Uterus (tissue), 4 donors: ENCODE data around the gene APC2. TPM values are rescaled to one million over a fixed set of nuclear protein-coding genes. Genes with fewer than 3 reads are reported as not detected.
"Not testable (repeated sequence)": the region's sequence is repeated elsewhere in the genome, so short reads cannot be mapped to it uniquely, and the experiment has no call there.

ENCODE experiments used
- DNase-seq, 2 donors: peaks; one replicate each; pipeline ENCODE4 v3.0.0-alpha.2; 2019 to 2020
- H3K27ac ChIP-seq, 2 donors: fragments of 200-600 bp; sonication (generic); 1 replicate in 1 of 2; 2 replicates in 1 of 2; pipeline ENCODE4 v1.5.1; 2016 to 2018
- H3K27me3 ChIP-seq, 2 donors: fragments of 200-600 bp; sonication (generic); one replicate each; pipeline ENCODE4 v1.5.1; 2018 to 2019; ENCODE audit warnings: control low read depth in 1 of 2
- H3K36me3 ChIP-seq, 2 donors: fragments of 200-600 bp; sonication (generic); one replicate each; pipeline ENCODE4 v1.5.1; 2019; ENCODE audit warnings: control low read depth in 1 of 2
- H3K4me1 ChIP-seq, 2 donors: fragments of 200-600 bp; sonication (generic); one replicate each; pipeline ENCODE4 v1.5.1; 2018 to 2019; ENCODE audit warnings: control low read depth in 1 of 2
- H3K4me3 ChIP-seq, 2 donors: fragments of 200-600 bp; sonication (generic); 1 replicate in 1 of 2; 2 replicates in 1 of 2; pipeline ENCODE4 v1.5.1; 2018 to 2019; ENCODE audit warnings: mild to moderate bottlenecking in 1 of 2
- H3K9me3 ChIP-seq, 2 donors: fragments of 200-600 bp; sonication (generic); one replicate each; pipeline ENCODE4 v1.5.1; 2019; ENCODE audit warnings: control low read depth in 1 of 2
- CTCF ChIP-seq, 4 experiments: fragments of 200-600 bp in 2 of 4; fragments of 450-650 bp in 2 of 4; sonication (generic) in 2 of 4; IDR thresholded peaks; one replicate each; pipeline ENCODE4 v1.5.1; 2016 to 2019; ENCODE audit warnings: antibody characterized with exemption in 4 of 4, mild to moderate bottlenecking in 2 of 4, moderate library complexity in 1 of 4
- POLR2A ChIP-seq, 2 donors: fragments of 450-650 bp; IDR thresholded peaks; one replicate each; pipeline ENCODE4 v1.6.1; 2016; ENCODE audit warnings: antibody characterized with exemption in 2 of 2, mild to moderate bottlenecking in 1 of 2, moderate library complexity in 1 of 2
- intact Hi-C: fragments of 100-400 bp; cut with DNase I; formaldehyde crosslinking; loops from one replicate; pipeline ENCODE4 v1.15.1; 2023; ENCODE audit warnings: low total_unique reads
- total RNA-seq, 4 donors: library from RNA; depleted of rRNA in 3 of 4; stranded (reverse); fragments of >200 nt in 3 of 4; gene quantifications; one replicate each; pipeline versions ENCODE4 v1.1.0 to v1.2.4, GENCODE V29; 2014 to 2023
- donor health status: DM: yes; HTN: yes; CAD: no.

APC2 gene
- total RNA-seq, 4 donors from 2014 or later: 0.12 to 3.5 (median 0.77) TPM; not detected in 1

DNA sequence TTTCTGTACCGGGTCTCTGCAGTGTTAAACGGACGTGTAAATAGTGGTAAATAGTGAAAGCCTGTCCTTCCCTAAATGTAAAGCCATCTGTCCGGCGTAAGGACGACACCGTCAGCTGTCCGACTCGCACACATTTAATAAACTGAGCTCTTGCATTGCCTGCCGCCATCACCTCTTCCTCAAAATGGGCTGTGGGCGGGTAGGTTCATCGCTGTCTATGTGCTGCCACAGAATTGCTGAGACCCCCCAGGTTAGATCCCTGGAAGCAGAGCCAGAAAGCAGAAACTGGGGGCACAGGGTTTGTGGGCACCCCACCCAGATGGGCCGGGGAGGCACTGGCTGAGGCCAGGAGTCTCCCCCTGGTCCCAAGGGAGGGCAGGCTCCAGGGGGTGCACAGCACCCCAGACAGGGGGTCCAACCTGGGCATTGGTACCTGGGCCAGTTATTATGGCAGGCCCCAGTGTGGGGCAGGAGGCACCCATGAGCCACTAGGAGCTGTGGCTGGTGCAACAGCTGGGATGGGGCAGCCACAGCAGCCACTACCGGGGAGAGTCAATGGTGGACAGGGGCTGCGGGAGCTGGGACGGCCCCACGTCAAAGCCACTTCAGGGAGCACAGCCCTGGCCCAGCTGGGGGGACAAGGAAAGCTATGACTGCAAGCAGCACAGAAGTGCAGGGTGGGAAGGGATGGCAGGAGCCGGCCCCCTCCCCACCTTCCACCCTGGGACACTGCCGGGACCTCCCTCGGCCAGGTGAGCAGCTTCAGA is 23.3 kb downstream of the APC2 start:
- no peak for TF ChIP-seq POLR2A (IDR thresholded peaks at IDR 0.05)
- no peak for TF ChIP-seq CTCF (IDR thresholded peaks at IDR 0.05)
- H3K36me3 ChIP-seq: no peaks in the 10 kb centered on the region
- no peak overlapping the region for H3K4me3 ChIP-seq
- intact Hi-C loops: no loop called here
- no peak overlapping the region for H3K27ac ChIP-seq
- no peaks in the 10 kb centered on the region for H3K9me3 ChIP-seq
- H3K27me3 ChIP-seq: peaks cover 23 to 29% of the 10 kb centered on the region in 2 donors
- peaks cover 8 to 37% of the 10 kb centered on the region in 2 donors for H3K4me1 ChIP-seq
- DNase-seq: no peak

- Histone ChIP-seq H3K4me3 (no peak overlapping the region), H3K9me3 (no peaks in the 10 kb centered on the region), H3K27me3 (peaks cover 18 to 22% of the 10 kb centered on the region in 2 donors), H3K4me1 (peaks cover 4 to 33% of the 10 kb centered on the region in 2 donors), H3K27ac (no peak overlapping the region), H3K36me3 (no peaks in the 10 kb centered on the region)
- no peak for TF ChIP-seq CTCF (IDR thresholded peaks at IDR 0.05)
- TF ChIP-seq POLR2A (IDR thresholded peaks at IDR 0.05): no peak
- intact Hi-C loops: no loop called here
- no peak for DNase-seq
Observed at GRCh38 chr19:1474011-1474764, 24.3 kb downstream of the APC2 start.

- H3K9me3 ChIP-seq: no peaks in the 10 kb centered on the region
- intact Hi-C loops: no loop called here
- H3K4me3 ChIP-seq: no peak overlapping the region
- H3K36me3 ChIP-seq: no peaks in the 10 kb centered on the region
- peaks cover 4 to 26% of the 10 kb centered on the region in 2 donors for H3K4me1 ChIP-seq
- peaks cover 16 to 20% of the 10 kb centered on the region in 2 donors for H3K27me3 ChIP-seq
- TF ChIP-seq POLR2A (IDR thresholded peaks at IDR 0.05) (no peak), CTCF (IDR thresholded peaks at IDR 0.05) (no peak)
- no peak for DNase-seq
- H3K27ac ChIP-seq: no peak overlapping the region
Observed at GRCh38 chr19:1474765-1475351, 24.9 kb downstream of the APC2 start.

DNA sequence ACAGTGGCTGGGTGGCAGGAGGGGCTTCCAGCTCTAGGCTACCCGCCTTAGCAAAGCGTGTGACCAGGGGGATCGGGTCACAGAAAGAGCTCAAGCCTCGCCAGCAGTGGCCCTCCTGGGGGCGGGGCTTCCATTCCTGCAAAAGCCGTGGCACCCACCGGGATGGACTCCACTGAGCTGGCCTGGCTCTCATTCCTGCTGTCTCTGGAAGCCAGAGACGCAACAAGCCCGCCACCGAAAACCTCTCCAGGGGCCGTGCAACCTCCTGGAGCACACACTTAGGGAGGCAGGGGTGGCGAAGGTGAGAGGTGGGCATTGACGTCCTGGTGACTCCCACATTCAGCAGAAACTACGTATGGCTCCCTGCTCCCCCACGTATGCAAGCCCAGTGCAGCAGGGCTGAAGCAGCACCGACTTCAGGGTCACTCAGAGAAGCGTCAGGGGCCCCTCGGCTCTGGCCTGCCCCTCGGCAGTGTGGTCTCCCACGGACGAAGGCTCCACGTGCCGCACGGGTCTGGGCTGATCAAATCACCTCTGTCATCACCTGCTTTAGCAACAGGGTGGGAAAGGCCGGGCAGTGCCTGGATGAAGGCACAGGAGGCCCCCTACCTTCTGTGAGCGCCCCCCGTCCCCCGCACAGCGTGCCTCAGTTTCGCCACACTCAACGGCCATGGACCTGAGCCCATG is 26.0 kb downstream of the APC2 start:
- Histone ChIP-seq H3K9me3 (no peaks in the 10 kb centered on the region), H3K27ac (no peak overlapping the region), H3K27me3 (peaks cover 10 to 11% of the 10 kb centered on the region in 2 donors), H3K4me3 (no peak overlapping the region), H3K36me3 (no peaks in the 10 kb centered on the region), H3K4me1 (peaks cover 3 to 16% of the 10 kb centered on the region in 2 donors)
- TF ChIP-seq POLR2A (IDR thresholded peaks at IDR 0.05): no peak
- no peak for TF ChIP-seq CTCF (IDR thresholded peaks at IDR 0.05)
- intact Hi-C loops: no loop called here
- no peak for DNase-seq

GRCh38 chr19:1477056-1477455 is 27.1 kb downstream of the APC2 start:
- H3K4me3 ChIP-seq, DNase-seq, H3K9me3 ChIP-seq, intact Hi-C loops, H3K36me3 ChIP-seq, H3K27ac ChIP-seq, H3K27me3 ChIP-seq, H3K4me1 ChIP-seq: not testable (repeated sequence)
